Kidney glomerular epithelial cell (primary cell): ENCODE measurements around the gene TMUB1.

Experiments
- DNase-seq: peaks from one replicate; lab custom pipeline; 2025; lab: John Stamatoyannopoulos, UW

TMUB1 gene

DNA sequence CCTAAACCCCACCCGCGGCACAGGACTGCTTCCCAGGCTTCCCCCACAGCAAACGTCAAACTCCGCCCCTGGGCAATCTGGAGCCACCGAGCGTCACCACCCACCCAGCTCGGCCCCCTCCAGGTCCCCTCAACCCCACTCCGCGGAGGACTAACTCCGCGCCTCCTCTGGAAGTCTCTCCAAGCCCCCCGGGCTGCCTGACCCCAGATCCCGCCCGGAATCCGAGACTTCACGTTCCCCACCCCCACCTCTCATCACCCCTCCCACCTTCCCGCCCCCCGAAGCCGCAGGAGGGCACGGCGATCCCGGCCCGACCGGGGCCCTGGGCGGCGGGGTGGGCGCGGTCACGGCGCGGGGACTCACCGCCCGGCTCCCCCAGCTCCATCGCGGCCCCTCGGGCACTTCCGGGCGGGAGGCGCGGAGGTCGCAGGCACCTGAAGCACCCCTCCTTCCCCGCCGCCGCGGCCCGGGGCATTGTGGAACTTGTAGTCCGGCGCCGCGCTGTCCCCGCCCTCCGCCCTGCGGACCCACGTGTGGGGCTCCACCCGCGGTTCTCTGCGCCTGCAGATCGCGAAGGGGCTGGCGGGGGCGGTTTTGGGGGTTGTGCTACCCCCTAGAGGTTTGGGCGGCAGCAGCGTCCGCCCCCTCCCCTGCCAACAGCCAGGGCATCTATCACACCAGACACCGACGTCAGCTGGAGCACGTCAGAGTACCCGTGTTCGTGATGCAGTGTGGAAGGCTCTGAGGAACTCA lies at the start of gene TMUB1:
Gene TMUB1, minus strand, starts transcription at position 423 of the 753 bp plus-strand sequence. CDS start 930 bp downstream, outside the sequence.
- DNase-seq, result peak; percentile 67

DNA sequence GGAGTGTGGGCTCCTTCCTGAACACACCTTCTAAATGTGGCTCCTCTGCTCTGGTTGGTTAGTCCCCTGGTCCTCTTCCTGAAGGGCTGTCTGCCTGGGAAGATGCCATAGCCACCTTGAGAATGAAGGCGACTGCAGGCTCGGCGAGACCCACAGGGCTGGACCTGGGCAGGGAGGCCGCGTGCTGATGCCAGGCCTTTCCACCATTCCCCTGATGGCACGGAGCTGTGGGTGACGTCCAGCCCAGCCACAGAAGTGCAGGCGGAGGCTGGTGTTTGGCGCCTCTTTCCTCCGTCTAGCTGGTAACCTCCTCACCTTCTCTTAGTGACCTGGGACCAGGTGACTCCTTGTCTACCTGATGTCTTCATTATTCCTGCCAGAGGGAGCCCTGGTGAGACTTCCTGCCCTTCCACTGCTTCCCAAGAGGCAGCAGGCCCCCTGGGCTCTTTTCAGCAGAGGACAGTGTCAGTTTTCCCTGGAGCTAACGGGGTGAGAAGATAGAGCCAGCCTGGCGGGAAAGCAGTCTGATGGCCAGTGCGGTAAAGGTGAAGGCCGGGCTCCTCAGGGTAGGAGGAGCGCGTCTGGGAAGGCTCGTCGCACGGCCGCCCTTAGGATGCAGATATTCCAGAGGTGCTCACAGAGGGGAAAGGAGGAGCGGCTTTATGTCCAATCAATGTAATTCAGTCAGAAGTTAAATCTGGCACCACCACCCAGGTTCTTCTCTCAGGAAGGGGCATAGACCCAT lies 49.3 kb upstream of the TMUB1 start:
- DNase-seq, result no peak

DNA sequence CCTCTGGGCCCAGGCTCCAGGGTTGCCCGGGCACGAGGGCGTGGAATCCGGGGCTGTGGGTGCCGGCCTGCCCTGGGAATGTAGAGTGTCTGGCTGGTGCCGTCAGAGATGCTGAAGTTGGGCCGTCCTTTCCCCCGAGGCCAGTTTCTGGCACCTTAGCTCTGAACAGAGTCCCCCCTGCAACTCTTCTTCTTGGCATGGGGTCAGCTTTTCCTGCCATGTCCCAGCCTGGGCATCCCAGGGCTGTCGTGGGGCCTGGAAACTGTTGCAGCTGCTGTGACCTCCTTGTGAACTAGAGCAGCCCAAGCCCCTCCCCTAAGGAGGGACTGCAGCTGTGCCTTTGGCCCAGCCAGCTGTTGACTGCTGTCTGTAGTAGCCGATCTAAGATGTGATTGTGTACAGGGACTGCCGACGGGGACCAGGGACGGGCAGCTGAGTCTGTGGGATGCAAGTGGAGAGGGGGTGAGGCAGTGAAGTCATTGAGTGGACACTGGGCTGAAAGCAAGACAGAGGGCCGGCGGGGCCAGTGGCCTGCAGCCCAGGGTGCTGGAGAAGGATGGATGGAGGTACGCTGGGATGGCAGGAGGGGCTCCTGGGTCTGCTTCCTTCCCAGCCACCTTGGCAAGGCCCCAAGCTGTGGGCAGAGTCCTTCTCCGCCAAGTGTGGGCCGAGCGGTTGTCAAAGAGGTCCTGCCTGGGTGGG lies 48.5 kb upstream of the TMUB1 start:
- DNase-seq, result no peak

- no peak for DNase-seq
Observed at GRCh38 chr7:151131224-151131591, 47.9 kb upstream of the TMUB1 start.

GRCh38 chr7:151130741-151131157 lies 47.5 kb upstream of the TMUB1 start:
- no peak for DNase-seq

DNA sequence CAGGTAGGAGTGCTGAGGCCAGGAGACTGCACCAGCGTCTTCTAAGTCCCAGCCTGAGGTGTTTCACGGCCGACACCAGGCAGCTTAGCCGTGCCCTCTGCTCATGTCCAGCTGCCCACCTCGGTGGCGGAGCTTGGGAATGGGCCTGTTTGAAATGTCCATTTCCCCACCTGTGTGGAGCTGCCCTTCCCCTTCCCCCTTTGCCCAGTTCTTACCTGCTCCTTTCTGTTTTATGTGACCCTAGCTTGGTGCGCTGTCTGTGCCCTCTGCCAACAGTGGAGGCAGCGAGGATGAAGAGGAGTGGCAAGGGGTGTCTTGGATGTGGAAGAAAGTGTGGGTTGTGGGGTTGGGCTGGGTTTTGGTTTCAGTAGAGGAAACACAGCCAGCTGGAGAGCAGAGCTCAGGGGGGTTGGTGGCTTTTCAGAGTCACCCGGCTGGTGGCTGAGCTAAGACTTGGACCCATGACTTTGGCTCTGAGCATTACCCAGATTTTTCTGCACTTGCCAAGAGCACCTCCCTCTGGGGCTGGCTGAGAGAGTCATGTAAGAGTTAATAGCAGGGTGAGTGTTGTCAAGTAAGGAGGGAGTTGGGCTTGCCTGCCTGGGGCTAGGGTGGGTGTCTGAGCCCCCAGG lies 46.8 kb upstream of the TMUB1 start:
- DNase-seq, result no peak

DNA sequence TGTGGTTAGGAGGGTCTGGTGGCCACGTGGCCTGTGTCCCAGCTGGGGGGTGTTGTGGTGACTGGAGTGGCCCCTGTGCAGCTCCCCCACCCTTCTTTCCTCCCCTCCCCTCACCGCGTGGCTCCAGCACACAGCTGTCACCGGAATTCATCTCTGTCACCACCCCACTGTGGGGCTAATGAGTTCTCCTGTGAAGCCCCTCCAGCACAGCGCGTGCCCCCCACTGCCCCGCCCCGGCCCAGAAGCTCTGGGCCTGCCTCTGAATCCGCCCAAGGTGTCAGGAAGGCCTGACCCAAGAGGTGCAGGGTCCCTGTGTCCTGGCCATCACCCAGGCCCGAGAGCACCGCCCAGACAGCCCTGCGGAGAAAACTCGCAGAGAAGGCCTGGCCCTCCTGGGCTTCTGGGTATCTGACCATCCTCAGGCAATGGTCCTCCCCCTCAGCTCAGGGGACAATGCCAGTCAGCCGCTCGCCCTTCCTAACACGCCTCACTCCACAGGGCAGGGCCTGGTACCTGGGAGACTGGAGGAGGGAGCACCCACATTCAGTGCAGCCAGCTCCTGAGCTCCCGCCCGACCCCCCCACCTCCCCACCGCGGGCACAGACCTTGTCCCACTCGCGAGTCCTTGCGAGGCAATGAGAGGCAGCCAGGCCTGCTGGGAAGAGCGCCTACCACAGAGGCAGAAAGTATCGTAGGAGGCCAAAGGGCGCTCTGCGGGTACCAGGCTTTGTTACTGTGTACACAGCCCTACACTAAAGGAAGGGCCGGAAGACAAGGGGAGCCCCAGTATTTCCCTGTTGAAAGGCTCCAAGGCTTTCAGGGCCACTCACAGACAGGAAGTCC lies 46.0 kb upstream of the TMUB1 start:
- no peak for DNase-seq

DNA sequence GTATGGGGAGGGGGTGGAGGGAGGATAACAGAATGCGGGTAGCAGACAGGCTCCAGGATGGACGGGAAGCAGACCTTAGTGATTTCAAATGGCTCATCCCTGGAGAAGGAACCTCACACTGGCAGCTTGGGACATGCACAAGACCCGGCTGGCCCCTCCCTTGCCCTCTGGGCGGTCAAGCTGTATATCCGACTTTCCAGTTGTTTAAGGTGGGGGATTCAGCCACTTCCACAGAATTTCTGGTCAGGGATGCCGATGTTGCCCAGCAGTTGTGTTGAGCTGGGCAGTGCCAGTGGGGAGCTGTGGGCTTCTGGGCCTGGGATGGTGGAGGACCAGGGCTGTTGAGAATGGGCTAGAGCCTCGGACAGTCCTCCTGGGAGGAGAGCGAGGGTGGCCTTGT lies 45.4 kb upstream of the TMUB1 start:
- DNase-seq, result no peak

DNA sequence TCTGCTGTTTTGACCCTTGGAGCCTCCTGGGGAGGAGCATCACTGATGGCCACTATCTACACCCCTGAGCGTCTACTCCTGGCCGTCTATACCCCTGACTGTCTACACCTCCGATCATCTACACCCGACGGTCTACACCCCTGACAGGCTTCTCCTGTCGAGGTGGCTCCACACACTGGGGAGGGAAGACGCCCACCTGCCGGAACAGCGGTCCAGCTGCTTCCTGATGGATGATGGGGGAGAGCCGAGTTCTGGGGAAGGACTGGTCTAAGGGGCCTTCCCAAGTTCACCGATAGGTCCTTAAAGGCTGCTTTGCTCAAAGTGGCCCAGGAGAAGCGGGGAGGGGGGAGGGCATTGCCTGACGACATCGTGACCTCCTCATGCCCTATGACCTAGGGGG lies 44.9 kb upstream of the TMUB1 start:
- no peak for DNase-seq

- DNase-seq, result no peak
Observed at GRCh38 chr7:151126491-151127137, 43.3 kb upstream of the TMUB1 start.

DNA sequence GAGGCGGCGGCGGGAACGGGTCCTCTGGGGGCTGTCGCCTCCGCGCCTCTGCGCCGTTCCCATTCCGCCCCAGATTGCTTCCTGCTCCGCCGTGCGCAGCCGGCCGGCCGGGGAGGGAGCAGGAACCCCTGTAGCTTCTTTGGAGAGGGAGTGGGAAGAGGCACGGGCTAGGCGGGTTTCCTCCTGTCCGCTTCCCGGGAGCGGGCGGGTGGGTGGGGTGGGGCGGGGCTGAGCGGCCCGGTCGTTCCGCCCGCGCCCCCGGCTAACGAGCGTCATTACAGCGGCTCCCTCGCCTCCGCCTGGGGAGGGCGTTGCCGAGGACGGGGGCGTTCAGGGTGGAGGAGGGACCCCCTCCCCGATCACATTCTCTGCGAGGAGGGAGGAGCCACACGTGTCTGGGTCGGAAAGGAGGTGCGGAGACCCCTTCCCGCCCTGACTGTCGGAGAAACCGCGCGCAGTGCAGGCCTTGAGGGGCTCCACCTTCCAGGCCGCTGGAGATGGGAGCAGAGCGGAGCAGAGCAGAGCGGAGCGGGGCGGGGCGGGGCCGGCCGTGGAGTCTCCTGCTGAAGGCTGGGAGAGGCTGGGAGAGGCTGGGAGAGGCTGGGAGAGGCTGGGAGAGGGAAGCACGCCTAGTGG lies 42.7 kb upstream of the TMUB1 start:
- no peak for DNase-seq

DNA sequence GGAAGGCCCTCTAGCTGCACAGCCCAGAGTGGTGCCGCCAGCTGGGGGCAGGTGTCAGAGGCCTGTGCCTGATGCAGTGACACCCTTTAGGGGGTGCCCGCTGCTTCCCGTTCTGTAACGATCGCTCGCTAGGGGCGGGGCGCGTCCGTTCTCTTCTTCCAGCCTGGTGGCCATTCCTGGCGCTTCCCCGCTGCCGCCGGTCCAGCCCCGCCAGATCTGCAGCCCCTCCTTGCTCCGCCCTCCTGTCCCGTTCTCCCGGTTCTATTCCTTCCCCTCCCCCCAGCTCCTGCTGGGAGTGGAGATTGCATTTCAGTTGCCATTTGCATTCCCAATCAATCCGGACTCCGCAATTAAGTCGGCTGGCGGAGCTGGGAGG lies 42.2 kb upstream of the TMUB1 start:
- DNase-seq, result no peak

DNA sequence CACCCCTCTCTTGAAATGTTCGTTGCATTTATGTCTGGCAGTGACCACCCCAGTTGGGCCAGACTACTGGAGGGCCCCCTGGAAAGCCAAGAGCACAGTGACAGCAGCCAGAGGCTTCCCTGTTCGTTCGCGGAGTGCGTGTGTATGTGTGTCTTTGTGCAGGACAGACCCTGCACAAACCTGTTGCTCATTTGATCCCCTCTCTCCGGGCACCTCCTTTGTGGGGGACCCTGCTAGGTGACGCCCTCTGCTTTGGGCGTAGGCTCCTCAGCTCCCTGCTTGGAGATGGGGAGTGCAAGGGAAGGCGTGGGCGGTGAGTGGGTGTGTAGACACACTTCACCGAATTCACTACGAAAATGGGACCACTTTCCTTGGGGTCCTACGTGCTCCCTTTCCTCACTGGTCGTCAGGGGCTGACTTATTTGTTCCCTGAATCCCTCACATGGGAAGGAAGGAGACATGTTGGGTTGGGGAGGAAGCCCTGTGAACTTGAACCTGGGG lies 41.7 kb upstream of the TMUB1 start:
- DNase-seq, result no peak

DNA sequence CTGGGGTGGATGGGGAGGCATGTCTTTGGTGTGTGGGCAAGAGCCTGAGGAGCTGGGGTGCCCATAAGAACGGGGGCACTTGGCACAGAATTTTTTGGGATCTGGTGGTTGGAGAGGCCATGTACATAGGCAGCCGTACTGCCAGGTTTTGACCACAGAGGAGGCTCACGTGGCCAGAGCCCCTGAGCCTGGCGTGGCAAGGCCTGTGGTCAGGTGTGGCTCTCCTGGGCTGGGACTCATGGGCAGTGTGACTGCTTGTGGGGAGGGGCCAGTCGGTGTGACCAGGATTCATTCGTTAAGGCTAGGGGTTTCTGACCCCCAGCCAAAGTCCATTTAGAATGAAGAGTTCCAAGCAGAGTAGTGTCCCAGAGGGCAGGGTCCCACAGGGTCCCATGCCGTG lies 41.2 kb upstream of the TMUB1 start:
- DNase-seq, result no peak

- DNase-seq, result peak; percentile 53
Observed at GRCh38 chr7:151123822-151124464, 40.6 kb upstream of the TMUB1 start.

DNA sequence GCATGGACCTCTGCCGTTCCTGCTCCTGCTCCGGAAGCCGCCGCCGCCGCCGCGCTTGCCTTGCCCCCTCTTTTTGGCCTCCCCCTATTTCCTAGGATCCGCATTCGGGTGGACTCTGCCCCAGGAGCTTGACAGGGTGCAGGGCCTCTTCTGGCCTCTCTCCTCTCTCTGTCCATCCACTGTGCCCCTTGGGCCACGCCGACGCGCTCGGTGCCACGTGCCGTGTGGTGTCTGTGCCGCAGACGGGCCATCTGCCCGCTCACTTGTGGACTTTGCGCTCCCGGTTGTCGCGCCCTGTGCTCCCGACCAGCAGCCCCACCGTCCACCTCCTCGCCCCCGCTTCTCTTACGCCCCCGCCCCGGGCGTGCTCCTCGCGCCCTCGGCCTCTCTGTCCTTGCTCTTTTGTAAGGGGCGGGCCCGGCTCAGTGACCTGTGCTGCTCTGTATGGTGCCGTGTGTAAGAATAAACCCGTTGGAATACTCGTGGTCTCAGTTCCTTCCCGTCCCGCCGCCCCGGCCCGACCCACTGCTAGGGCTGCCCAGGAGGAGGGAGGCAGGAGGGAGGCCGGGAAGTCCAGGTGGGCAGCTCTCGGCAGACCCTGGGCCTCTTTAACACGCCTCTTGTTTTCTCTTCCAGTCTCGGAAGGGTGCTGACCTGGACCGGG lies 40.0 kb upstream of the TMUB1 start:
- DNase-seq, result no peak

DNA sequence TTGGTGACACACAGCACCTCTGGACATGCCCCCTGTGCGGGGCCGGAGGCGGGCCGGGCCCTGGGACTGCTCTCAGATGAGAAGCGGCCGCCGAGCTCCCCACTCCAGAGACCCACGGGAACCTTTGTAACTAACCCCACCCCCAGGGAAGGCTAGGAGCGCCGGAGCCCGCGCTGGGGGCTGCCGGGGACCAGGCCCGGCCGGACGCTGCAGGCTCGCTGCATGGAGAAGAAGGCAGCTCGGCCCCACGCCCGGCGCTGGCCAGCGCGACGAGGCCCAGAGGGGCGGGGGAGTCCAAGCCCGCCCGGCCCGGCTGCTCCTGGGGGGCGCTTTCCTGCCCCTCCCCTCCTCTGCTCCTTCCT lies 39.5 kb upstream of the TMUB1 start:
- no peak for DNase-seq

- DNase-seq, result no peak
Observed at GRCh38 chr7:151122276-151122675, 39.0 kb upstream of the TMUB1 start.

GRCh38 chr7:151121380-151122170 lies 38.3 kb upstream of the TMUB1 start:
- DNase-seq, result no peak
